NCI-H1436 treated with DMSO at 0.1 percent for 48 hours (cell line): ENCODE results near the gene DBX2.
"Not testable (repeated sequence)": the region's sequence is repeated elsewhere in the genome, so short reads cannot be mapped to it uniquely, and the experiment has no call there.

Experiments used
- DNase-seq: peaks from one replicate; lab custom pipeline; 2025; lab: John Stamatoyannopoulos, UW

The DBX2 gene

DNA sequence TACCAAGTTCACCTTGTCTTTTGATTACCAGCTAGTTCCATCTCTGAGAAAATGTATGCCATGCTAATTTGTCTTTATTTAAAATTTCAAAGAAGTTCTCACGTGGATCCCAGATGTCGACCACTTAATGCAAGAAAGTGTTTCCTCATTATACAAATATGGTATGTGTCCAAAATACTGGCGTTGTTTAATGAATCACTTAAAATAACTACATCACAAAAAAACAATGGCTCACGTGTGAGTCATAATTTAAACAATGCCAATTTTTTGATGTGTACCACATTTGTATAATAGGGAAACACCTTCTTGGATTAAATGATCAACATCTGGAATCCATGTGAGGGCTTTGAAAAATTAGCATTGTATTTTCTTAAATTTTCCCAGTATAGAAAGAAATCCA, 40.8 kb downstream of the DBX2 start:
- DNase-seq = no peak

DNA sequence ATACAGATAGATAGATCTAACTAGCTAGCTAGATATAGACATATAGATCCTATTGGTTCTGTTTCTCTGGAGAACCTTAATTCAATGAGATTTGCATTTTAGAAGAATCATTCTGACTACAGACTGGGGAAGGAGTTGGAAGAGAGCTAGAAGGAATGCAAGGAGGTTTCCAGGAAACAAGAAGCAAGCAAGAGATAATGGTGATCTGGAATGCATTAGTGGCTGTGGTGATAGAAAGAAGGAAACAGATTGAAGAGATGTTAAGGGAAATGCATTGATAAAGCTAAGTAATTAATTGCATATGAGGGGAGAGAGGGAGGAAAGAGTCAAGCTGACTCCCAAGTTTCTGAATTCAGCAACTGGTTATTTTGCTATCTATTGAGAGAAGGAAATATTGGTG, 42.7 kb downstream of the DBX2 start:
- no peak for DNase-seq

DNA sequence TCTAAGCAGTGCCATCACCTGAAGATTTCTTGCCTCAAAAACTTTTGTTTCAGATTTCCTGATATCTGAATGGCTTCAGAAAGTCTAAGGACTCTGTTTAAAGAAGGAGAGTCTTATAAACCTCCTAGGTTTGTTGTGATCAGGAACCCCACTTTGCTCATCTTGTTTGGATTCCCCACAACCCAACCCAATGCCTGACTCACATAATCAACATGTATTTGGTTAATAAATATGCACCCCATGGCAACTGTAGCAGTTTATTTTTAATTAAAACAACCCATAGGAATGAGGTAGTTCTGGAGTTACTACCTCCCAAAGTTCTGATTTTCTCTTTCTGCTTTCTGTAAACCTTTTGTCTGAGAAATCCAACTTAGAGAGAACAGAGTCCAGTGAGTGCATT, 51.5 kb downstream of the DBX2 start:
- no peak for DNase-seq

DNA sequence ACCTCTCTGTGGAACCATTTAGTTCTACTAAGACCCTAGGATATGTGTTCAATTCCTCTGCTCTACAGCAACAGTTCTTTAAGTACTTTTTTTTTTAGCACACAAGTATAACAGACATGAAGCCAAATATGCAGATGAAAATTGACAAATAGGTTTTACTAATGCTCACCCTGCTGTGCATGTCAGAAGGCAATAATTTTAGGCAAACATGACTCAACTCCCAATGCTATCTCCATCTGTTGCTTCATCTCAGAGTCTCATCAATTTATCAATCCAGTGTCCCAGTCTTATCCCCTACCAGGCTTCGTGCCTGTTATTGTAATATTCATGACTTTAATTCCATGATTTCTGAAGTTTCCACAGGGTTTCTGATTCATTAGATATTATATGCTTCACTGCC, 57.7 kb downstream of the DBX2 start:
- no peak for DNase-seq

DNA sequence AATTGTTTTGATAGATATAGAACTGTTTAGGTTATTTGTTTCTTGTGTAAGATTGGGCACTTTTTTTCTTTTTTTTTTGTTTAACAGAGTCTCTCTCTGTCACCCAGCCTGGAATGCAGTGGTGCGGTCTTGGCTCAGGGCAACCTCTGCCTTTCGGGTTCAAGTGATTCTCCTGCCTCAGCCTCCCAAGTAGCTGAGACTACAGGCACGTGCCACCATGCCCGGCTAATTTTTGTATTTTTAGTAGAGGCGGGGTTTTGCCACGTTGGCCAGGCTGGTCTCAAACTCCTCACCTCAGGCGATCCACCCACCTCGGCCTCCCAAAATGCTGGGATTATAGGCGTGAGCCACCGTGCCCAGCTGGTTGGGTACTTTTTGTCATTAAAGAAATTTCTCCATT, 66.0 kb downstream of the DBX2 start:
- DNase-seq = not testable (repeated sequence)

DNA sequence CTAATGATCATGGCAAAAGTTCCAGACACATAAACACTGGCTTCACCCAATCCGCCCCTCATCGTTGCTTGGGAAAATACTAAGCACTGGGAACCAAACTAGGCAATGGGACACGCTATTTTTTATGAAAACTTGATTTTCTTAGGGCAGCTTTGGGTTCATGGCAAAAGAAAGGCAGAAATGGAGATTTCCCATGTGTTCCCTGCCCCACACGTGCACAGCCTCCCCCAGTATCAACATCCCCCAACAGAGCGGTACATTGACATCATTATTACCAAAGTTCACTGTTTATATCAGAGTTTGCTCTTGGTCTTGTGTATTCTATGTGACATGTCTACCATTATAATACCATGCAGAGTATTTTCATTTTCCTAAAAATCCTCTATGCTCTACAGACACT, 71.0 kb downstream of the DBX2 start:
- DNase-seq = no peak

DNA sequence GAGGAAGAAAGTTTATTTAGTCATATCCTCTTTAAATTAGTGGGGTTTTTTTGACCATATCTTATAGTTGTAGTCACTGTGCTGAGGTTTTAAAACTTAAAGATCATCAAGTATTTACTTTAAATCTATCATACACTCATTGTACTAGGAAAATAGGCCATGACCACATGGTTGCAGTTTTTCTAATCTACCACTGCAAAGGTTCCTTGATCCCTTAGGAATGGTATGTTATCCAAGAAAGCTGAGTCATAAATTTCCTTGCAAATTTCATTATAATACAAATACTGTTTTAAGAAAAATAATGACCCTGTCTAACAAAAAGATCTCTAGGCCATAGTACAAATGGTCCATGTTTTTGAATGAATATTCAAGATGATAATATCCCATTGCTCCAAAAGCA, 74.7 kb downstream of the DBX2 start:
- no peak for DNase-seq

DNA sequence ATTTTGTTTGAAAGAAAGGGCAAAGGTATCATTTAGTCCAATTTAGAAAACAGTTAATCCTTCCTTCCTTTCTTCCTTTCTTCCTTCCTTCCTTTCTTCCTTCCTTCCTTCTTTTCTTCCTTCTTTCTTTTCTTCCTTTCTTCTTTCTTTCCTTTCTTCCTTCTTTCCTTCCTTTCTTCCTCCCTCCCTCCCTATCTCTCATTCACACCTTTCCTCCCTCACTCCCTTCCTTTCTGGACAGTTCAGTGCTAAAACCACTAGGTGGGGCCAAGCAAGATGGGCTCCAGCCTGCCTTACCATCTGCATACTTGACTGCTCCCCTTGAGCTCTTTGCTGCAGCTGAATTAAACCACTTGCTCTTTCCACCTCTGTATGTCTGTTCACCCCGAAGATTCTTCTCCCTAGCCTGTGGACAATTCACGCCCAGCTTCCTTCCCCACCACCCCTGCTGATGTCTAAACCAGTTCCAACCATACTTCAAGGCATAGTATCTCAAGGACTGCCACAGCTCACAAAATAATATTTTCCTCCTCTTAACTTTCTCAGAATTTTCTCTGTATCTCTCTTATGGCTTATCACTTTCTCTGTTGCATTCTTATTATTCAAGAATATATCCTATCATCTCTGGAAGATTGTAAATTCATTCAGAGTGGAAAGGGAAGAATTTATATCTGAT, 78.0 kb downstream of the DBX2 start:
- no peak for DNase-seq

DNA sequence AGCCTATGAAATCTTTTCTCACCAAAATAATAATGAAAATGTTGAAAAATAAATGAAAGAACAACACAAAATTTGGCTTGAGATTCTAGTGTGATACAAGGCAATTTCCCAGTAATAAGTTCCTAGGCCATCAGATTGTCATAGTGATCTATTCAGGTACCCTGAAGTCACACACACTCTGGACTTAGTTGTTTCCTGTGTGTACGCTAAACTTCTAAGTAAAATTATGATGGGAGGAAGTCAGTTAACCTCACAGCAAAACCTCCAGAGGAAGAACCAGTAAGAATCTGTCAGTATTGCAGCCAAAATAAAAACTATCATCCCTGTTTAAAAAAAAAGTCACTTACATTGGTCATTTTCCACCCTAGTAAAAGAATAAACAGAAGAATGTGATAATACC, 81.9 kb downstream of the DBX2 start:
- DNase-seq = no peak
